Skeletal muscle tissue (tissue), 4 donors: ENCODE measurements around the gene USH2A. TPM values are rescaled to one million over a fixed set of nuclear protein-coding genes. Genes with fewer than 3 reads are reported as not detected.

ENCODE experiments used
- H3K27ac ChIP-seq: one replicate; pipeline ENCODE4 v1.7.0; 2013; ENCODE audit warnings: mild to moderate bottlenecking, low read depth, low read length, inconsistent platforms
- H3K27me3 ChIP-seq, 3 donors: one replicate each; pipeline ENCODE4 v1.7.0; 2013; ENCODE audit warnings: low read length in 3 of 3; ENCODE audit not compliant: control insufficient read depth in 3 of 3, insufficient read depth in 3 of 3
- H3K36me3 ChIP-seq, 3 donors: one replicate each; pipeline ENCODE4 v1.7.0; 2013; ENCODE audit warnings: low read length in 3 of 3; ENCODE audit not compliant: control insufficient read depth in 3 of 3, insufficient read depth in 3 of 3
- H3K4me1 ChIP-seq, 3 donors: one replicate each; pipeline ENCODE4 v1.7.0; 2013; ENCODE audit warnings: low read length in 3 of 3, mild to moderate bottlenecking in 3 of 3; ENCODE audit not compliant: control insufficient read depth in 3 of 3, insufficient read depth in 3 of 3
- H3K4me3 ChIP-seq, 3 donors: one replicate each; pipeline ENCODE4 v1.7.0; 2013; ENCODE audit warnings: low read length in 3 of 3
- H3K9ac ChIP-seq, 3 donors: one replicate each; pipeline ENCODE4 v1.7.0; 2013; ENCODE audit warnings: low read length in 3 of 3, mild to moderate bottlenecking in 3 of 3, moderate library complexity in 2 of 3, low read depth in 1 of 3
- H3K9me3 ChIP-seq, 3 donors: one replicate each; pipeline ENCODE4 v1.7.0; 2013; ENCODE audit warnings: low read length in 3 of 3; ENCODE audit not compliant: control insufficient read depth in 3 of 3
- total RNA-seq: library from RNA; depleted of rRNA; stranded (reverse); fragments of >200 nt; gene quantifications from one replicate; pipeline ENCODE4 v1.2.3, GENCODE V29; 2014
- donor health status: Osteomylitis.

USH2A gene
- total RNA-seq, 1 donor from 2014 or later, result 0.52 TPM

DNA sequence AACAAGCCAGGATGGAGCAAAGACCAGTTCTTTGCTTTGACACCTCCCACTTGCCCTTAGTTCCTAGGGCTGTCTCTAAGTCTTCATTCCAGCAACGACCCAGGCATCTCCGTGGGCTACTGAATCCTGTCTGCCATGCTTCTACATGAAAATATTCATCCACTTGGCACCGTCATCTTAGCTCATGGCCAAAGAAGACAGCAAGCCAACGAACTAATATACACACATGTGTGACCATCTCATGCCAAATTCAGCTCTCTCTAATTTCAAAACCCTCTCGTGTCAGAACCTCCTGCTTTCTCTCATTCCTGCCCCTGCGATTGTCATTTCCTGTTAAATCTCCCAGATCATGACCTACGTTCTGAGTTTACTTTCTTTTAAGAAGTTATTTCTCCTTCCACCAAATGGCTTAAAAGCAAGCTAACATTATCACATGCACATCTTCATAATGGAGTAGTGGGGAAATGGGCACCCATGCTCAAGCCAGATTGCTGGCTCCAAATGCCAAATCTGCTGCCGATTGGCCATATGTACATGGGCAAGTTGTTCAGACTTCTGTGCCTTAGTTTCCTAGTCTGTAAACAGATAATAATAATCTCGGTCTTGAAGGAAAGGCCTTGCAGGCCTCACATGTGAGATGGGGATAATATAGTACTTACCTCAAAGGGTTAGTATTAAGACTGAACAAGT is 373.4 kb downstream of the USH2A start:
- Histone ChIP-seq H3K36me3 (no peaks in the 10 kb centered on the region), H3K9me3 (no peaks in the 10 kb centered on the region), H3K27me3 (no peaks in the 10 kb centered on the region), H3K9ac (no peak overlapping the region), H3K4me1 (no peaks in the 10 kb centered on the region), H3K4me3 (no peak overlapping the region), H3K27ac (no peak overlapping the region)

DNA sequence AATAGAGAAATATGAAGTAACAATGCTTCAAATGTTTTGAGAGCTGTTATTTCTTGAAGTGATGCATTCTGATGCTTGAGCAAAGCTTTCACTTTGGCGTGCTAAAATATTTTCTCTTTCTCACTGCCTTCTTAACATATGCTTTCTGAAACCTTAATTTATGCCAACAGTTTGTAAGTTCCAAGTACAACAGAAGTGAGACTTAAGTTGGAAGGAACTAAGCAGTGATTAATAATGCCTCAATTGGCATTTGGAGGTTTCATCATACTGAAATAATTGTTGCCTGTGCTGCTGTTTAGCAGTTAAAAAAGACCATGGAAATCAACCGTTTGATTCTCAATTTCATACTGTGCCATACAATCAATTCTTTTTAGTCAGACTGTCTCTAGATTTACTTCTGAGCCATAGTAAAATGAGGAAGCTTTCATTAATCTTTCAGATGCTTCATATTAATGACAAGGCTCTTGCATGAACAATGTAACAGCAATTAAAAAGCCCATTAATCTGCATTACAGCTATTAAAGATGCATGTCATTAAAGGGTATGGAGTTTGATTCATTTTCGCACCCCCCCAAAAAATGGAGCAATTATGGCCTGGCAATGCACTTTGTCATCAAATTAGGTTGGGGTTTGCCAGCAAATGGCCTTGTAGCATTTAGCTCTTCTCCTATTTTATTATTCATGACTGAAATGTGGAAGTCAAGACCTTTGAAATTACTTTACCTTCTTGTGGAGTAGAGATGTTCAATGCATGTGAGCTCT is 375.3 kb downstream of the USH2A start:
- no peaks in the 10 kb centered on the region for H3K4me1 ChIP-seq
- no peak overlapping the region for H3K9ac ChIP-seq
- no peak overlapping the region for H3K27ac ChIP-seq
- H3K36me3 ChIP-seq, result no peaks in the 10 kb centered on the region
- H3K4me3 ChIP-seq, result no peak overlapping the region
- H3K9me3 ChIP-seq, result no peaks in the 10 kb centered on the region
- H3K27me3 ChIP-seq, result no peaks in the 10 kb centered on the region

DNA sequence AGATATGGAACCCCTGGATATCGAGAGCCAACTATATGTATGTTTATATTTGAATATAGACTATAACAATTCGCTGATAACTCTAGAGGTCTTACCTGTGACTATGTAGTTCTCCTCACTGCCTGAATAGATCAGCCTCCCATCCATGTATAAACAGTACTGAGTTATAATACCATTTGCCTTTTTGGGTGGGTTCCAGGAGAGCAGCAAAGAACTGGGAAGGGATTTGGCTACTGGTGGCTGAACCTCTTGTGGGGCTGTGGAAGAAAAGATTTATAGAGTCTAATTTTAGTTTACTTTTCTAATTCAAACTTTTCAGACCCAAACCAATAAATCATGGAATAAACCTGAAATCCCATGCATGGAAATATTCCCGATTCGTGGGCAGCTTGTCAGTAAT is 376.9 kb downstream of the USH2A start:
- no peaks in the 10 kb centered on the region for H3K9me3 ChIP-seq
- H3K4me3 ChIP-seq, result no peak overlapping the region
- no peak overlapping the region for H3K27ac ChIP-seq
- H3K36me3 ChIP-seq, result no peaks in the 10 kb centered on the region
- no peaks in the 10 kb centered on the region for H3K27me3 ChIP-seq
- H3K9ac ChIP-seq, result no peak overlapping the region
- H3K4me1 ChIP-seq, result no peaks in the 10 kb centered on the region

DNA sequence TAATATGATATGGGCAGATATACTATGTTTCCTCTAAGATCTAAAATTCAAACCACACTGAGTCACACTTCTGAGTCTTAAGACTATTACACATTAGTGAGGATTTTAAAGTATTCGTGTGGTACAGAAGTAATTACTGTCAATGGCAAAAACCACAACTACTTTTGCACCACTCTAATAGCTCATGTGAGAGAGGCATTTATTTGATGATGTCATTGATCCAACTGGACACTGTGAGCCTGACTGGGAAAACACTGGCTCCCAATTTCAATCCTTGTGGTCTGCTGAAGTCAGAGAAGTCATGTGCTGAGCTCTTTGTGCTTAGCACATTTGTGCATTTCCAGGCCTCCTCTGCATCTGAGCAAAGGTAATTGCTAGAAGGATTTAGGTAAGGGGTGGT is 377.8 kb downstream of the USH2A start:
- Histone ChIP-seq H3K9ac (no peak overlapping the region), H3K36me3 (no peaks in the 10 kb centered on the region), H3K4me1 (no peaks in the 10 kb centered on the region), H3K27ac (no peak overlapping the region), H3K9me3 (no peaks in the 10 kb centered on the region), H3K4me3 (no peak overlapping the region), H3K27me3 (no peaks in the 10 kb centered on the region)

DNA sequence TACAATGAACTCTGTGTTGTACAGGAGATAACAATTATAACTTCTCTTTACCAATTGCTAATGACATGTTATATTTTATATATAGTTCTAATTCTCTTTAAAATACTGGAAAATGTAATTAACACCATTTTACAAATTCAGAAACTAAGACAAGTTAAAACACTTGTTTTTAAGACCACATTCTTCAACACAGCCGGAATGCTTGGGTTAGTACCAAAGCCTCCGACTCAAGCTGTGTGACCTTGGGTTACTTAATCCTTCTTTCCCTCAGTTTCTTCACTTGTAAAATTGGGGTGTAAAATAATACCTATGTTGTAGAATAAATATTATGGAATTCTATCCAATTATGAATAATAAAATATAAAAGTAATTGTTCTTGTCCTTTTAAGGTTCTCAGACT is 378.7 kb downstream of the USH2A start:
- Histone ChIP-seq H3K36me3 (no peaks in the 10 kb centered on the region), H3K27me3 (no peaks in the 10 kb centered on the region), H3K4me3 (no peak overlapping the region), H3K9ac (no peak overlapping the region), H3K27ac (no peak overlapping the region), H3K4me1 (no peaks in the 10 kb centered on the region), H3K9me3 (no peaks in the 10 kb centered on the region)

DNA sequence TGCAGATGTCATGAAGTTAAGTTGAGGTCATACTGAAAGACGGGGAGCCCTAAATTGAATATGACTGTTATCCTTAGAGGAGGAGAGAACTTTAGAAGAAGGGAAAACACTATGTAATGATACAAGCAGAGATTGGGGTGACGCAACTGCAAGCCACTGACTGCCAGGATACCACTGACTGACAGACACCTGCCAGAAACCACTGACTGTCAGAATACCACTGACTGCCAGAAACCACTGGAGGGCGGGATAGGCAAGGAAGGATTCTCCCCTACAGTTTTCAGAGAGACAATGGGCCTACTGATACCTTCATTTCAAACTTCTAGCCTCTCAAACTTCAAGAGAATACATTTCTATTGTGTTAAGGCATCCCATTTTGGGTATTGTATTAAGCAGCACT is 388.7 kb downstream of the USH2A start:
- Histone ChIP-seq H3K27me3 (no peaks in the 10 kb centered on the region), H3K36me3 (no peaks in the 10 kb centered on the region), H3K4me1 (no peaks in the 10 kb centered on the region), H3K9me3 (no peaks in the 10 kb centered on the region), H3K9ac (no peak overlapping the region), H3K4me3 (no peak overlapping the region), H3K27ac (no peak overlapping the region)

DNA sequence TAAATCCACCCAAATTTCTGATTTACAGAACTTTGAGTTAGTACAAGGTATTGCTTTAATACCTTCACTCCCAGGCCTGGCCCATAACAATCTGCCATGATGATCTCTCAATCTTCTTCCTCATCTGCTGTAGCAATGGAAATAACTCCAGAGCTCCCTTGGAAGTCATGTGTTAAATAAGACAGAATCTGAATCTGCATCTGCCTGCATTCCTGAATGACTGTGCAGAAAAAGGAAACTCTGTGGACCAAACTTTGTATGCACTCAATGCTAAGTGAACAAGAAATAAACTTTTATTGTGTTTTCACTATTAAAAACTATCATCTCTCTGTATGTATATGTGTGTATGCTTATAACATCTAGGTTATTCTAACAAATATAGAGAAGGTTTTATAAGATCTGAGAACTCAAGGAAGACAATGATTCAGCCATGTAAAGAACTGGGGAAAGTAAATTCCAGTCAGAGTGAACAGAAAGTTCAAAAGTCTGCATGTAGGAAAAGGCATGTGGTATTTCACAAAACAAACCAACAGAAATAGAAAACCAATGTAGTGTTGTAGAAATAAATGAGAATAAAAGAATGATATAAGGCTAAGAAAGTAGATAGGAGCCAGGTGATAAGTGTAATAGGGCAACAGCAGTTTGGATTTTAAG is 390.2 kb downstream of the USH2A start:
- H3K4me1 ChIP-seq, result no peaks in the 10 kb centered on the region
- H3K9me3 ChIP-seq, result no peaks in the 10 kb centered on the region
- no peak overlapping the region for H3K4me3 ChIP-seq
- H3K9ac ChIP-seq, result no peak overlapping the region
- no peak overlapping the region for H3K27ac ChIP-seq
- no peaks in the 10 kb centered on the region for H3K27me3 ChIP-seq
- no peaks in the 10 kb centered on the region for H3K36me3 ChIP-seq

DNA sequence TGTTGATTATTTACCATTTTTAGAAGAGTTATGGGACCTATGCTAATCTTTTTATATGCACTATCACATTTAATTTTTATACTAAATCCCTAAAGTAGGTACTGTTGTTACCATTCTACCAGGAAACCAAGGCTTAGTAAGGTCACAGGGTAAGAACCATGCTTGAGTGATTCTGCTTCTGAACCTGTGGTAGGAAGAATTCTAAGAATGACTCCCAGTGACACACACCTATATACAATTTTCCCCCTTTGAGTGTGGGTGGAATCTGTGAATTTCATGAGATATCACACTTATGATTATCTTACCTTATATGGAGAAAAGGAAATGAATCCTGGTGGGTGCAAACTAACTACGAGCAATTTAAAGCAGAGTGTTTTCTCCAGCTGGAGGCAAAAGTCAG is 391.0 kb downstream of the USH2A start:
- Histone ChIP-seq H3K27ac (no peak overlapping the region), H3K27me3 (no peaks in the 10 kb centered on the region), H3K9me3 (no peaks in the 10 kb centered on the region), H3K9ac (no peak overlapping the region), H3K4me1 (no peaks in the 10 kb centered on the region), H3K4me3 (no peak overlapping the region), H3K36me3 (no peaks in the 10 kb centered on the region)

DNA sequence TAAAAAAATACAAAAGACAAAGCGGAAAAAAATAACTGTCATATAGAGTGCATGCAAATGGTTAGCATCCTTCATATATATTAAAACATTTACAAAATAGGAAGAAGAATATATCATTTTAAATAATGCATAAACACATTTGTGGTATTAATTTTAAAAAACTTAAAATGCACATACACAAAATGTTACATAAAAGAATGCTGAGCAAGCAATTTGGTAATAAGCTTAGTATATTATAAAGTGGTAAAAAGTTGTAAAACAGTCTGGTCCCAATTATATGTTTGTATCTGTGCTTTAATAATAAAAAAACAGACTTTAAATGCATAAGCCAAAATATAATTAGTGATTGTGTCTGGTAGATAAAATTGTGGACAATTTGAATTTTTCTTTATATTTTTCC is 394.6 kb downstream of the USH2A start:
- H3K9ac ChIP-seq, result no peak overlapping the region
- H3K36me3 ChIP-seq, result no peaks in the 10 kb centered on the region
- no peaks in the 10 kb centered on the region for H3K27me3 ChIP-seq
- no peak overlapping the region for H3K27ac ChIP-seq
- H3K4me1 ChIP-seq, result no peaks in the 10 kb centered on the region
- H3K4me3 ChIP-seq, result no peak overlapping the region
- H3K9me3 ChIP-seq, result no peaks in the 10 kb centered on the region

DNA sequence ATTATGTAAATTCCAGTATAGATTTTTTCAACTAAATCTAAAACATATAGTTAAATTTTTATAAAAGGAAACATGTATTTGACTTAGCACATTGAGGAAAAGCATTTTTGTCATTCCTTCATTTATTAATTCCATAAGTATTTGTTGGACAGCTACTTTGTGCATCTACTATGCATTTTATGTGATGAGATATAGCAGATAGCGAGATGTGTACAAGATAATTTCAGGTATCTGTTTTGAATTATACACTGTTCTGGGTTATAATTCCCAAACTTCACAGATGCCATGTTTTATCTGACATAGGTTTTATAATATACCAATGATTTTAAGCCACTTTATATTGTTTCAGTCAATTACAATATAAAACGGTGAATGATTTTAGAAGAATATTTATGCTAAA is 398.7 kb downstream of the USH2A start:
- Histone ChIP-seq H3K27ac (no peak overlapping the region), H3K9ac (no peak overlapping the region), H3K9me3 (no peaks in the 10 kb centered on the region), H3K4me3 (no peak overlapping the region), H3K4me1 (no peaks in the 10 kb centered on the region), H3K36me3 (no peaks in the 10 kb centered on the region), H3K27me3 (no peaks in the 10 kb centered on the region)
